Body of pancreas (tissue), 4 donors: ENCODE measurements around the gene CXCL10. TPM values are rescaled to one million over a fixed set of nuclear protein-coding genes. Genes with fewer than 3 reads are reported as not detected.
A peak's percentile ranks its signal among the peaks of the same experiment; 100 is the strongest.

ENCODE experiments used
- ATAC-seq: fragments of 150-250 bp; one replicate; pipeline ENCODE4 v1.9.1; 2016
- DNase-seq, 4 donors: peaks; one replicate each; pipeline ENCODE4 v3.0.0-alpha.2; 2019
- H3K27ac ChIP-seq, 4 donors: fragments of 200-600 bp; sonication (generic); 1 replicate in 3 of 4; 2 replicates in 1 of 4; pipeline versions ENCODE4 v1.5.1 to v1.6.1; 2016 to 2019; ENCODE audit warnings: mild to moderate bottlenecking in 1 of 4, mixed read lengths in 1 of 4, moderate library complexity in 1 of 4
- H3K27me3 ChIP-seq, 2 donors: fragments of 200-600 bp; sonication (generic); one replicate each; pipeline ENCODE4 v1.6.0; 2016; ENCODE audit warnings: mild to moderate bottlenecking in 1 of 2
- H3K36me3 ChIP-seq, 2 donors: fragments of 200-600 bp; sonication (generic); replicated peaks in 1 of 2; 2 replicates each; pipeline ENCODE4 v1.5.1; 2016; ENCODE audit warnings: low read depth in 2 of 2; ENCODE audit not compliant: insufficient read depth in 1 of 2
- H3K4me1 ChIP-seq: fragments of 200-600 bp; sonication (generic); one replicate; pipeline ENCODE4 v1.6.0; 2016
- H3K4me3 ChIP-seq, 2 donors: fragments of 200-600 bp; sonication (generic); 1 replicate in 1 of 2; 2 replicates in 1 of 2; pipeline ENCODE4 v1.5.1; 2016 to 2019
- H3K9me3 ChIP-seq, 3 donors: fragments of 200-600 bp; sonication (generic); 1 replicate in 2 of 3; 2 replicates in 1 of 3; pipeline ENCODE4 v1.5.1; 2016
- POLR2A ChIP-seq, 3 donors: fragments of 450-650 bp; IDR thresholded peaks; one replicate each; pipeline ENCODE4 v1.6.1; 2016; ENCODE audit warnings: antibody characterized with exemption in 3 of 3, mild to moderate bottlenecking in 2 of 3
- WGBS, 2 donors: methylation state at CpG; one replicate each; pipeline ENCODE4 v1.1.5; 2017; 5-methylcytosine and 5-hydroxymethylcytosine counted together
- intact Hi-C: fragments of 100-400 bp; cut with DNase I; formaldehyde crosslinking; loops from one replicate; pipeline ENCODE4 v1.15.1; 2023
- total RNA-seq, 2 donors: library from RNA; depleted of rRNA; stranded (reverse); fragments of >200 nt; gene quantifications; one replicate each; pipeline ENCODE4 v1.1.0, GENCODE V29; 2016
- TF ChIP-seq, protein P1 (sequence below), 7 experiments: fragments of 450-650 bp in 4 of 7; fragments of 200-600 bp in 3 of 7; sonication (generic) in 3 of 7; IDR thresholded peaks; one replicate each; pipeline ENCODE4 v1.5.1; 2016 to 2019; ENCODE audit warnings: antibody characterized with exemption in 7 of 7

CXCL10 gene
- total RNA-seq = not detected

DNA sequence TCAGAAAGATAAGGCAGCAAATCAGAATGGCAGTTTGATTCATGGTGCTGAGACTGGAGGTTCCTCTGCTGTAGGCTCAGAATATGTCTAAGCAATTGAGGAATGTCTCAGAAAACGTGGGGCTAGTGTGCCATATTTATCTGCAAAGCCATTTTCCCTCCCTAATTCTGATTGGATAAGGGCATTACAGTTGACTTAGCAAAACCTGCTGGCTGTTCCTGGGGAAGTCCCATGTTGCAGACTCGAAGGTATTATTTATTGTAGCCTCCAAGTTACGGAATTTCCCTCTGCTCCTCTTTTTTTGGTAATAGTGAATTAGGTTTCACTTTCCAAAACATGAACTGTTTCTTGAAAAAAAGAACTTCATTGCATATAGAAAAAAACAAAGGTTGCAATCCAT is at the start of gene CXCL10:
TSS of gene CXCL10 (minus strand) at position 109 of the 400 bp plus-strand sequence. CDS start at position 43, 66 bp downstream.
- H3K4me1 ChIP-seq = peaks cover 5% of the 10 kb centered on the region
- ATAC-seq = peak; percentile 65
- 22 to 26% methylated on average over 3 of the region's 3 CpGs for WGBS, 2 donors

DNA sequence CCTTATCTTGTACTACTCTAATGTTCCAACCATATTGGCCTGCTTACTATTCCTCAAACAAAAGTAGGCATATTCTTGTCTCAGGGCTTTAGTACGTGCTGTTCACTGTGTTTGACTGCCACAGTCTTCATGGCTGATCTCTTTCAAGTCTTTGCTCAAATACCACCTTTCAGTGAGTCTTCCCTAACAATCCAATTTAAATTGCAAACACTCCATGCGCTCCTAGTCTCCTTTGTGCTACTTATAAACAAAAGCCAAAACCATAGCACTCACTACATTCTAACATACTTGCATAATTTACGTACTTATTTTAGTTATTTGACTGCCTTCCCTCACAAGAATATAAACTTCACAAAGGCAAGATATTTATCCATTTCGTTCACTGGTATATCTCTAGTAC is 49.5 kb upstream of the CXCL10 start:
- 77 to 78% methylated on average over 4 of the region's 4 CpGs for WGBS, 2 donors
- intact Hi-C loops = loop anchor here (10.0 kb wide), 1 partner anchor 158 kb away; no protein-coding TSS in a partner anchor
- TF ChIP-seq POLR2A (IDR thresholded peaks at IDR 0.05) = no peak
- TF ChIP-seq, protein P1, sequence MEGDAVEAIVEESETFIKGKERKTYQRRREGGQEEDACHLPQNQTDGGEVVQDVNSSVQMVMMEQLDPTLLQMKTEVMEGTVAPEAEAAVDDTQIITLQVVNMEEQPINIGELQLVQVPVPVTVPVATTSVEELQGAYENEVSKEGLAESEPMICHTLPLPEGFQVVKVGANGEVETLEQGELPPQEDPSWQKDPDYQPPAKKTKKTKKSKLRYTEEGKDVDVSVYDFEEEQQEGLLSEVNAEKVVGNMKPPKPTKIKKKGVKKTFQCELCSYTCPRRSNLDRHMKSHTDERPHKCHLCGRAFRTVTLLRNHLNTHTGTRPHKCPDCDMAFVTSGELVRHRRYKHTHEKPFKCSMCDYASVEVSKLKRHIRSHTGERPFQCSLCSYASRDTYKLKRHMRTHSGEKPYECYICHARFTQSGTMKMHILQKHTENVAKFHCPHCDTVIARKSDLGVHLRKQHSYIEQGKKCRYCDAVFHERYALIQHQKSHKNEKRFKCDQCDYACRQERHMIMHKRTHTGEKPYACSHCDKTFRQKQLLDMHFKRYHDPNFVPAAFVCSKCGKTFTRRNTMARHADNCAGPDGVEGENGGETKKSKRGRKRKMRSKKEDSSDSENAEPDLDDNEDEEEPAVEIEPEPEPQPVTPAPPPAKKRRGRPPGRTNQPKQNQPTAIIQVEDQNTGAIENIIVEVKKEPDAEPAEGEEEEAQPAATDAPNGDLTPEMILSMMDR (IDR thresholded peaks at IDR 0.05) = no peak
- no peak for ATAC-seq
- H3K9me3 ChIP-seq = no peaks in the 10 kb centered on the region
- no peaks in the 10 kb centered on the region for H3K36me3 ChIP-seq
- H3K27ac ChIP-seq = peak overlapping the region in 1 of 4 donors; percentile 18
- H3K27me3 ChIP-seq = no peaks in the 10 kb centered on the region
- H3K4me3 ChIP-seq = no peak overlapping the region
- peaks cover under 1% of the 10 kb centered on the region for H3K4me1 ChIP-seq
- DNase-seq = no peak

More for the DNA sequence above, at the start of gene CXCL10:
- Histone ChIP-seq H3K27ac (no peak within 1 kb of the TSS), H3K4me3 (no peak within 1 kb of the TSS), H3K36me3 (no peaks in the 10 kb centered on the region), H3K9me3 (no peaks in the 10 kb centered on the region), H3K27me3 (no peaks in the 10 kb centered on the region)
- DNase-seq = no peak
- intact Hi-C loops = no loop called here
- TF ChIP-seq POLR2A (IDR thresholded peaks at IDR 0.05) = no peak
- TF ChIP-seq, protein P1 (IDR thresholded peaks at IDR 0.05) = no peak

DNA sequence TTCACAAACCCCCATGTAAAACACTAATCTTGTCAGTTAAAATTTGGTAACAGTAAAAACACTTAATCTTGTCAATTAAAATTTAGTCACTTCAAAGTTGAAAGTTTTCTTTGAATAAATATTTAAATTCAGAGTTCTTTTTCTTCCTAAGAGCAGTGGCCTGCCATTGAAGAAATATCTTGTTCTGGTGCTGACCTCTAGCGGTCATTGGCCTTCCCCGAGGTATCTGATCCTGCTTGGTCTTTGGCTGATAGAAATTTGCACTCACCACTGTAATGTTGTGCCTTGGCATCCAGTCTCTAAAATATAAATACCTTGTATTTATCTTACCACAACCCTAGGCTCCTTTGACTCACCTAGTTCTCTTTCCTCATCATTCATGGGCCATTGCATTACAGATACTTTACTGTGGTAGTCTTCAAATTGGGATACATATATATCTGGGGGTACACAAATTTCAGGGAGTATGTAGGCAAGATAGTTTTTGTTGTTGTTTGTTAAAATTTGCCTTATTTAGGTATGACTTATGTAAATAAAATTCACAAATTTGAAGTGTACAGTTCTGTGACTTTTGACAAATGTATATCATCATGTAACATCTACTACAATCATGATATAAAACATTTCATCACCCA is 44.5 kb upstream of the CXCL10 start:
- H3K4me3 ChIP-seq = no peak overlapping the region
- peaks cover 5% of the 10 kb centered on the region for H3K4me1 ChIP-seq
- 0% methylated on average over 2 of the region's 2 CpGs for WGBS, 2 donors
- no peak for TF ChIP-seq POLR2A (IDR thresholded peaks at IDR 0.05)
- TF ChIP-seq, protein P1 (IDR thresholded peaks at IDR 0.05) = peak; percentile 68 to 87 (median 83)
- intact Hi-C loops = loop anchor here (5.0 kb wide), 1 partner anchor 70 kb away; no protein-coding TSS in a partner anchor
- H3K36me3 ChIP-seq = no peaks in the 10 kb centered on the region
- H3K9me3 ChIP-seq = no peaks in the 10 kb centered on the region
- peak; percentile 85 for ATAC-seq
- DNase-seq = peak; percentile 81 to 89 (median 86)
- H3K27ac ChIP-seq = no peak overlapping the region
- no peaks in the 10 kb centered on the region for H3K27me3 ChIP-seq

DNA sequence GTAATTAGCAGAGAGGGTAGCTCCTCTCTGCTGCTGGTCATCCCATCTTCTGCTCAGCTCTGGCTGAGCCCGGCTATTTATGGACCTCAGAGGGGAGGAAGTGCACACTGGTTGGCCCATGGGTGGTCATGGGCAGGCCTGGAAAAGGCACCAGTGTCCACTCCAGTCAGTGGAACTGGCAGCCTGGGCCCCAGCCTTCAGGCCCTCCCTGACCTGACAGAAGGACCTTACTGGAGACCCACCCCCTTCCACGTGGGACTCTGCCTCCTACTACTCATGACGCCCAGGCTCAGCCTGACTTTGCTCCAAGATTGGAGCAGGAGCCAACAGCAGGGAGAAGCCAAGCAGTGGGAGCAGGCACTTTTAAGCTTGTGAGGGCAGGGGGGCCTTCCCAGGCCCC is 43.2 kb upstream of the CXCL10 start:
- intact Hi-C loops = loop anchor here (5.0 kb wide), 1 partner anchor 69 kb away; no protein-coding TSS in a partner anchor

More for the DNA sequence above, 43.2 kb upstream of the CXCL10 start:
- no peak overlapping the region for H3K4me3 ChIP-seq
- no peak overlapping the region for H3K27ac ChIP-seq
- H3K27me3 ChIP-seq = no peaks in the 10 kb centered on the region
- 67 to 82% methylated on average over 2 to 3 of the region's 3 CpGs for WGBS, 2 donors
- H3K9me3 ChIP-seq = no peaks in the 10 kb centered on the region
- H3K36me3 ChIP-seq = no peaks in the 10 kb centered on the region
- TF ChIP-seq POLR2A (IDR thresholded peaks at IDR 0.05) = no peak
- TF ChIP-seq, protein P1 (IDR thresholded peaks at IDR 0.05) = no peak
- no peak for DNase-seq
- no peak for ATAC-seq
- H3K4me1 ChIP-seq = peaks cover 5% of the 10 kb centered on the region
